GM23248 (cell line): Measurements from ENCODE around the gene ZNF770.

Experiments used
- EZH2 ChIP-seq: fragments of 200-600 bp; sonication (generic); IDR thresholded peaks from 2 replicates; pipeline ENCODE4 v1.6.1; 2018; ENCODE audit warnings: antibody characterized with exemption, mild to moderate bottlenecking; ENCODE audit not compliant: insufficient read depth, poor library complexity, severe bottlenecking
- EZH2phosphoT487 ChIP-seq: fragments of 200-600 bp; sonication (generic); IDR thresholded peaks from 2 replicates; pipeline ENCODE4 v1.6.1; 2018; ENCODE audit warnings: antibody characterized with exemption, moderate library complexity, mild to moderate bottlenecking, low read depth; ENCODE audit not compliant: insufficient read depth

DNA sequence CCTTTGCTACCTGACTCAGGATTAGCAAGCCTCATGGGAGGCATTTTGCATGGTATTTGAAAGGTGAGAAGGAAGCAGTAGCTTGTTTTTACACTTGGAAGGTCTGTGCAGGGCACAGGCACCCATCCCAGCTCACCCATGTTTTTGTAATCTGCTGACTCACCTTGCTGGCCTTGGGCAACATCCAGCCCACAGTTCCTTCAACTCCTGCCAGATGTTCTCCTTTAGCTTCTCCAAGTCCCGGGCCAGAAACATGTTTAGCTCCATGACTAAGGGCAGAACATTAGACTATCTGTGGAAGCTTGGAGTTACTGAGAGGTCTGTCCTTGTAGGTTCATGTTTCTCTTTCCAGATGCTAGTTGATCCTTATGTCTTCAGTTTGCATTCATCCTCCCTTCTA is 12.4 kb upstream of the ZNF770 start:
- TF ChIP-seq EZH2phosphoT487 (no peak), EZH2 (no peak)
